ENCODE data around the gene AUNIP. TPM values are rescaled to one million over a fixed set of nuclear protein-coding genes. Genes with fewer than 3 reads are reported as not detected.
"Not testable (repeated sequence)": the region's sequence is repeated elsewhere in the genome, so short reads cannot be mapped to it uniquely, and the experiment has no call there.

Gene AUNIP
- total and polyA plus RNA-seq, 11 donors = 0.19 to 1.5 (median 0.26) TPM; not detected in 7

DNA sequence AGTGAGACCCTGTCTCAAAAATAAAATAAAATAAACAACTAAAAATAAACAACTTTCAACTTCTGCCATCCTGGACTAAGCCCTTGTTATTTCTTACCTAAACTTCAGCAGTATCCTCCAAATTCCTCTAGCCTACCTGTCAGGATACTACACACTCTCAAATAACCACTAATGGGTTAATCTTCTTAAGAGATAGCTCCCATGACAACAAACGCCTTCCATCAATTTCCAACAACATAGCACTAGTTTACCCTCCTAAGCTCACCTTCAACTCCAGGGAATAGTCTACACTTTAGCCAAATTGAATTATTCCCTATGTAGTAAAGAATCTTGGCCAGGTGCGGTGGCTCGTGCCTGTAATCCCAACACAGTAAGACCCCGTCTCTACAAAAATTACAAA is 11.3 kb downstream of the AUNIP start:
- no peak for DNase-seq
- no peak for ATAC-seq
- H3K4me1 ChIP-seq = no peaks in the 10 kb centered on the region
- no peaks in the 10 kb centered on the region for H3K27me3 ChIP-seq
- H3K36me3 ChIP-seq = no peaks in the 10 kb centered on the region
- intact Hi-C loops (cut with DNase I) = no loop called here
- no peak overlapping the region for H3K4me3 ChIP-seq
- no peaks in the 10 kb centered on the region for H3K9me3 ChIP-seq
- no peak for TF ChIP-seq POLR2A (IDR thresholded peaks at IDR 0.05)
- TF ChIP-seq, protein P1, sequence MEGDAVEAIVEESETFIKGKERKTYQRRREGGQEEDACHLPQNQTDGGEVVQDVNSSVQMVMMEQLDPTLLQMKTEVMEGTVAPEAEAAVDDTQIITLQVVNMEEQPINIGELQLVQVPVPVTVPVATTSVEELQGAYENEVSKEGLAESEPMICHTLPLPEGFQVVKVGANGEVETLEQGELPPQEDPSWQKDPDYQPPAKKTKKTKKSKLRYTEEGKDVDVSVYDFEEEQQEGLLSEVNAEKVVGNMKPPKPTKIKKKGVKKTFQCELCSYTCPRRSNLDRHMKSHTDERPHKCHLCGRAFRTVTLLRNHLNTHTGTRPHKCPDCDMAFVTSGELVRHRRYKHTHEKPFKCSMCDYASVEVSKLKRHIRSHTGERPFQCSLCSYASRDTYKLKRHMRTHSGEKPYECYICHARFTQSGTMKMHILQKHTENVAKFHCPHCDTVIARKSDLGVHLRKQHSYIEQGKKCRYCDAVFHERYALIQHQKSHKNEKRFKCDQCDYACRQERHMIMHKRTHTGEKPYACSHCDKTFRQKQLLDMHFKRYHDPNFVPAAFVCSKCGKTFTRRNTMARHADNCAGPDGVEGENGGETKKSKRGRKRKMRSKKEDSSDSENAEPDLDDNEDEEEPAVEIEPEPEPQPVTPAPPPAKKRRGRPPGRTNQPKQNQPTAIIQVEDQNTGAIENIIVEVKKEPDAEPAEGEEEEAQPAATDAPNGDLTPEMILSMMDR (IDR thresholded peaks at IDR 0.05) = no peak
- H3K27ac ChIP-seq = no peak overlapping the region
- WGBS, 4 donors = 68 to 81% (median 77%) methylated on average over 4 of the region's 4 CpGs

DNA sequence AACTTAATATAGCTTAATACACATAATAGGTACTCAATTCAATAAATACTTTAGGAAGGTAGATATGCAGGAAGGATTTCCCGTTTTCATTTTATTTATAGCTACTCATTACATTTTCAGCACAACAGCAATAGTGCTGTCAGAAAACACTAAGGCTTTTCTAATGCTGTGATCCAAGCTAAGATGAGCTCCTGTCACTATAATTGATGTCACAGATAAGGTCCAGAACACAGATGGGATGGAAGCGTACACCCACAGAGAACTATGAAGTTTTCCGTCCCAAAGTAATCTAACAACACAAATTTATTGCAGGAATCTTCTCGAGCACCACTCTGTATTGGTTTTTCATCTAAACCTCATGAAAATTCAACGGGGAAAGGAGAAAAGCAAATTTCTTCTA is 13.6 kb downstream of the AUNIP start:
- DNase-seq (no peak), ATAC-seq (no peak)
- H3K4me3 ChIP-seq = no peak overlapping the region

DNA sequence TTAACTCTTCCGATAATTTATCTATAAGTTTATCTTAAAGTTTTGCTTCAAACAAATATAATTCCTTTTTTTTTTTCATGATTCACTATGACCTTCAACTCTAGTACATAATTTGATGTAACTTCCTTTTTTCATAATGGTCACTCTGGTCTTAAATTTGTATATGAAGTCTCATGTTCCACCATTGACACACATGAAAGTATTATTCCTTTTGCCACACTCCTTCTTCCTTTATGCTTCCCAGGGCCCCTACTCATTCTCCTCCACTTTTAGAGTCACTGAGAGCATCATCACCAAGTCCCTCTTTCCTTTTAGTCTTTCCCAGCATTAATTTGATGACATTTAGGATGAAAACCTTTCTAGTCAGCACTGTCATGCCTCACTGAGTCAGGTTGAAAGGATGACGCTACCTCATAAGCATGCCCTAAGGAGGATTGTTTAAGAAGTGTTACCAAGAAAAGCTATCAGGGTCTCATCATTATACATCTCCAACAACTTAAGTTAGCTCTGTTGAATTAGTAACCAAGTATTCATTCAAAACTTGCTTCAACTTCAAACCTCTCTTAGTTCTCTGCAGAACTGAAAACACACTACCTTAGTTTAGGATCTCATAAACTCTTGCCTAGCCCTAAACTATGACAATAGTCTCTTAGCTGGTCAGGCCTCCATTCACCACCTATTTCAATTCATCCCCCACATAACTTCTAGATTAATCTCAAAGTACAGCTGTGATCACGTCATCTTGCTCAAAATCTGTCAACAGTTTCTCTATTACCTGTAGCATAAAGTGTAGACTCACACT is 14.5 kb downstream of the AUNIP start:
- 93 to 98% (median 95%) methylated on average over 3 of the region's 3 CpGs for WGBS, 4 donors
- Histone ChIP-seq H3K4me3 (no peak overlapping the region), H3K27me3 (no peaks in the 10 kb centered on the region), H3K9me3 (no peaks in the 10 kb centered on the region), H3K27ac (no peak overlapping the region), H3K36me3 (no peaks in the 10 kb centered on the region), H3K4me1 (peaks cover 0 to 8% (median 0%) of the 10 kb centered on the region in 12 donors)
- intact Hi-C loops (cut with DNase I) = no loop called here
- TF ChIP-seq, protein P1 (IDR thresholded peaks at IDR 0.05) = no peak
- TF ChIP-seq POLR2A (IDR thresholded peaks at IDR 0.05) = no peak
- ATAC-seq (no peak), DNase-seq (no peak)

More for the DNA sequence above, 13.6 kb downstream of the AUNIP start:
- Histone ChIP-seq H3K4me1 (peaks cover 0 to 8% (median 0%) of the 10 kb centered on the region in 12 donors), H3K27me3 (no peaks in the 10 kb centered on the region), H3K27ac (no peak overlapping the region), H3K36me3 (no peaks in the 10 kb centered on the region), H3K9me3 (no peaks in the 10 kb centered on the region)
- 75 to 81% (median 78%) methylated on average over 5 of the region's 5 CpGs for WGBS, 4 donors
- intact Hi-C loops (cut with DNase I) = no loop called here
- no peak for TF ChIP-seq POLR2A (IDR thresholded peaks at IDR 0.05)
- TF ChIP-seq, protein P1 (IDR thresholded peaks at IDR 0.05) = no peak

DNA sequence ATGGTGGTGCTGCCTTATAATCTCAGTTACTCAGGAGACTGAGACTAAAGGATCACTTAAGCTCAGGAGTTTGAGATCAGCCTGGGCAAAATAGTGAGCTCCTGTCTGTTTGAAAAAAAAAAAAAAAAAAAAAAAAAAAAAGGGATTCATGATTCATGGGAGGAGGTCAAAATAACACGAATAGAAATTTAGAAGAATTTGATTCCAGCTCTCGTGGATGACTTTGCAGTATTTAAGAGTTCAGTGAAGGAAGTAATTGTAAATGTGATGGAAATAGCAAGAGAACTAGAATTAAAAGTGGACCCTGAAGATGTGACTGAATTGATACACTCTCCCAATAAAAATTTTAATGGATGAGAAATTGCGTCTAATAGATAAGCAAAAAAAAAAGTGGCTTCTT is 15.8 kb downstream of the AUNIP start:
- DNase-seq = no peak
- H3K4me3 ChIP-seq = no peak overlapping the region
- H3K9me3 ChIP-seq = no peaks in the 10 kb centered on the region
- H3K27me3 ChIP-seq = no peaks in the 10 kb centered on the region
- H3K27ac ChIP-seq = no peak overlapping the region
- intact Hi-C loops (cut with DNase I) = no loop called here
- H3K36me3 ChIP-seq = no peaks in the 10 kb centered on the region
- WGBS, 4 donors = 84 to 95% (median 93%) methylated on average over 3 of the region's 3 CpGs
- H3K4me1 ChIP-seq = peaks cover 0 to 8% (median 0%) of the 10 kb centered on the region in 12 donors
- TF ChIP-seq, protein P1 (IDR thresholded peaks at IDR 0.05) = no peak
- no peak for TF ChIP-seq POLR2A (IDR thresholded peaks at IDR 0.05)
- ATAC-seq = no peak

DNA sequence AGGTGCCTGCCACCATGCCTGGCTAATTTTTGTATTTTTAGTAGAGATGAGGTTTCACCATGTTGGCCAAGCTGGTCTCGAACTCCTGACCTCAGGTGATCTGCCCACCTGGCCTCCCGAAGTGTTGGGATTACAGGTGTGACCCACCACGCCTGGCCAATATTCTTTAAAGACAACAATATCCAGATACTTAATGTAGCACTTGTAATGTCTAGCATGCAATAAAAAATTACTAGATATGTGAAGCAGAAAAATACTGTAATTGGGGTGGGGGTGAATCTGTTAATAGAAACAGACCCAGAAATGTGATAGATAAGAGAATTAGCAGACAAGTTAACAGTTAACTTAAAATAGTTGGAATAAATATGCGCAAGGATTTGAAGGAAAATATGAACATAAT is 19.4 kb downstream of the AUNIP start:
- intact Hi-C loops (cut with DNase I) = loop anchor here in 2 of 10 donors (10.0 kb wide), 1 partner anchor 155 kb away; the partner anchor contains the start of gene PAFAH2 (in 2 of the 2)
- H3K27ac ChIP-seq, H3K9me3 ChIP-seq, DNase-seq, H3K4me3 ChIP-seq, H3K27me3 ChIP-seq, ATAC-seq: not testable (repeated sequence)
- Histone ChIP-seq H3K4me1 (peaks cover 0 to 13% (median 6%) of the 10 kb centered on the region in 12 donors), H3K36me3 (peaks cover 0 to 13% (median 0%) of the 10 kb centered on the region in 9 donors)
- WGBS, 4 donors = 94 to 98% (median 97%) methylated on average over 4 of the region's 4 CpGs

Data from heart left ventricle (tissue), 16 donors.